ENCODE data around the gene ZBTB6.

DNA sequence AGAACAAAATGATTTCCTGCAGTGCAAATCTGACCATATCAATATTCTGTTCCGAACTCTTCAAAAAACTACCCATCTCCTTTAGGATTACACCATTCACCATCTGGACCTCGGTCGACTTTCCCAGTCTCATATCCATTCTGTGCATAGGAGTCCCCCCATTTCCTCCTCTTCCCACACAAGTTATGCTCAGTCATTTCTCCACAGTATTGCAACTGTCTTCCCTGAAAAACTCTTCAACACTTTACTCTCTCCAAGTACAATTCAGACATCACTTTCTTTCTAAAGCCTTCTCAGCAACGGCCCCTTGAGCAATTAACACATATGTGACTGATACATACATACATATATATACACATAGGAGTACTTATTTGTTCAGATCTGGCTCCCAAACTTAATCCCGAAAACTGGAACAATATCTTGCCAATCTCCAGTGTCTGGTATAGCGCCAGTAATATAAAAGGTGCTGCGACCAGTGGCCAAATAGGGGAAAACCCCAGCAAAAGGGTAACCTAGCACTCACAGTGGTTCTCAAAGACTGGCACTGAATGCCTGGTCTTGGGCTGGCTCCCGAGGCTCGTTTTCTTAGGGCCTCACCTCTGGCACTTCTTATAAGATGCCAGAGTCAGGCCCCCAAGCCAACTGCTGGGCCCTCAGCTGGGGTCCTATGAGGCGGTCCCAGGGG lies 17.6 kb upstream of the ZBTB6 start:
- no peak for TF ChIP-seq EZH2 (IDR thresholded peaks at IDR 0.05; ENCODE audit: low read length)
- TF ChIP-seq, protein P1, sequence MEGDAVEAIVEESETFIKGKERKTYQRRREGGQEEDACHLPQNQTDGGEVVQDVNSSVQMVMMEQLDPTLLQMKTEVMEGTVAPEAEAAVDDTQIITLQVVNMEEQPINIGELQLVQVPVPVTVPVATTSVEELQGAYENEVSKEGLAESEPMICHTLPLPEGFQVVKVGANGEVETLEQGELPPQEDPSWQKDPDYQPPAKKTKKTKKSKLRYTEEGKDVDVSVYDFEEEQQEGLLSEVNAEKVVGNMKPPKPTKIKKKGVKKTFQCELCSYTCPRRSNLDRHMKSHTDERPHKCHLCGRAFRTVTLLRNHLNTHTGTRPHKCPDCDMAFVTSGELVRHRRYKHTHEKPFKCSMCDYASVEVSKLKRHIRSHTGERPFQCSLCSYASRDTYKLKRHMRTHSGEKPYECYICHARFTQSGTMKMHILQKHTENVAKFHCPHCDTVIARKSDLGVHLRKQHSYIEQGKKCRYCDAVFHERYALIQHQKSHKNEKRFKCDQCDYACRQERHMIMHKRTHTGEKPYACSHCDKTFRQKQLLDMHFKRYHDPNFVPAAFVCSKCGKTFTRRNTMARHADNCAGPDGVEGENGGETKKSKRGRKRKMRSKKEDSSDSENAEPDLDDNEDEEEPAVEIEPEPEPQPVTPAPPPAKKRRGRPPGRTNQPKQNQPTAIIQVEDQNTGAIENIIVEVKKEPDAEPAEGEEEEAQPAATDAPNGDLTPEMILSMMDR (optimal IDR thresholded peaks at IDR 0.05 in 1 of 3, IDR thresholded peaks at IDR 0.05 in 1 of 3, conservative IDR thresholded peaks at IDR 0.05 in 1 of 3; ENCODE audit: extremely low read depth in 1 of 3, insufficient read depth in 2 of 3, low read length in 3 of 3) = no peak

Data from keratinocyte (primary cell).